Cardiac muscle cell (in vitro differentiated cells and primary cell): ENCODE results near the gene LYRM7. TPM values are rescaled to one million over a fixed set of nuclear protein-coding genes. Genes with fewer than 3 reads are reported as not detected.

Source experiments
- DNase-seq, 2 donors: peaks; one replicate each; pipeline versions ENCODE4 v3.0.0 to v3.0.0-alpha.2; 2010 to 2017; ENCODE audit warnings: low read depth in 1 of 2, low spot score in 1 of 2
- H3K27ac ChIP-seq: fragments of 200-600 bp; sonication (generic); 2 replicates; pipeline ENCODE4 v1.5.1; 2016
- H3K27me3 ChIP-seq: fragments of 200-600 bp; sonication (generic); 2 replicates; pipeline ENCODE4 v1.6.0; 2016; ENCODE audit warnings: control low read depth
- H3K36me3 ChIP-seq: fragments of 200-600 bp; sonication (generic); 2 replicates; pipeline ENCODE4 v1.5.1; 2016; ENCODE audit warnings: control low read depth
- H3K4me1 ChIP-seq: fragments of 200-600 bp; sonication (generic); 2 replicates; pipeline ENCODE4 v1.8.1; 2017; ENCODE audit warnings: low read depth, mild to moderate bottlenecking, mixed run types
- H3K4me3 ChIP-seq: fragments of 200-600 bp; sonication (generic); 2 replicates; pipeline ENCODE4 v1.5.1; 2016; ENCODE audit warnings: mild to moderate bottlenecking
- H3K9me3 ChIP-seq: fragments of 200-600 bp; sonication (generic); 2 replicates; pipeline ENCODE4 v1.5.1; 2017; ENCODE audit warnings: low read depth, mild to moderate bottlenecking, control low read depth
- CTCF ChIP-seq: IDR thresholded peaks from 2 replicates; pipeline ENCODE4 v1.5.1; 2012; ENCODE audit warnings: low read depth, mild to moderate bottlenecking, low read length
- polyA plus RNA-seq: library from polyadenylated mRNA; unstranded; fragments of >200 nt; fragmentation: Nextera tagmentation; extraction: Ambion mirVana; gene quantifications from 2 replicates; pipeline ENCODE4 v1.2.1, GENCODE V29; 2016
- total RNA-seq: library from RNA; depleted of rRNA; stranded (reverse); fragments of >200 nt; gene quantifications from 2 replicates; pipeline ENCODE4 v1.2.3, GENCODE V29; 2016

LYRM7 gene
- total and polyA plus RNA-seq, 2 experiments from 2014 or later = 7.1 to 25.5 TPM

GRCh38 chr5:131209506-131210150, 38.9 kb downstream of the LYRM7 start:
- Histone ChIP-seq H3K9me3 (no peaks in the 10 kb centered on the region), H3K4me3 (no peak overlapping the region), H3K27ac (no peak overlapping the region), H3K4me1 (peaks cover 5% of the 10 kb centered on the region), H3K36me3 (no peaks in the 10 kb centered on the region), H3K27me3 (no peaks in the 10 kb centered on the region)
- TF ChIP-seq CTCF = no peak
- DNase-seq = no peak

GRCh38 chr5:131210151-131210510, 39.4 kb downstream of the LYRM7 start:
- no peak for DNase-seq
- H3K27me3 ChIP-seq = no peaks in the 10 kb centered on the region
- no peaks in the 10 kb centered on the region for H3K36me3 ChIP-seq
- peaks cover 10% of the 10 kb centered on the region for H3K4me1 ChIP-seq
- no peaks in the 10 kb centered on the region for H3K9me3 ChIP-seq
- no peak overlapping the region for H3K4me3 ChIP-seq
- H3K27ac ChIP-seq = no peak overlapping the region
- TF ChIP-seq CTCF = no peak

GRCh38 chr5:131211669-131212068, 40.9 kb downstream of the LYRM7 start:
- no peaks in the 10 kb centered on the region for H3K36me3 ChIP-seq
- no peaks in the 10 kb centered on the region for H3K27me3 ChIP-seq
- peaks cover 16% of the 10 kb centered on the region for H3K4me1 ChIP-seq
- no peak overlapping the region for H3K4me3 ChIP-seq
- no peaks in the 10 kb centered on the region for H3K9me3 ChIP-seq
- no peak for DNase-seq
- no peak overlapping the region for H3K27ac ChIP-seq
- TF ChIP-seq CTCF = no peak

DNA sequence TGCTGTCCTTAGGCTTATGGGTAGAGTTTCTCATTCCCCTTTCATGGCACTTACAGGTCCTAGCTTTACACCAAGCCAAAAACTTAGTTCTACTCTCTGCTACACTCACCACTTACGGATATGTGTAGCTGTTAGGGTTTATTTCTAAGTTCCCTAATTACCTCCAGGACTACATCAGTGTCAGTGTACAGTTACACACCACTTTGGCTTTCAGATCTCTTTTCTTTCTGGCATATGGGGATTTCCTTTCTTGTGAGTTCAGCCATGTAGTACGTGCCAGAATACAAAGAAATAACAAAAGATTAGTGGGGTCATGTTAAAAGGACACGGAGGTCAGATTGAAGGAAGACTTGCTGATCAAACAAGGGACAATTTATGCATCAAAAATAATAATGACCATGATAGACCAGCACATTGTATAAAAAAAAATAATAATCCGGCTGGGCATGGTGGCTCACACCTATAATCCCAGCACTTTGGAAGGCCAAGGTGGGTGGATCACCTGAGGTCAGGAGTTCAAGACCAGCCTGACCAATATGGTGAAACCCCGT, 41.8 kb downstream of the LYRM7 start:
- DNase-seq = no peak
- Histone ChIP-seq H3K36me3 (no peaks in the 10 kb centered on the region), H3K27ac (no peak overlapping the region), H3K9me3 (no peaks in the 10 kb centered on the region), H3K4me3 (no peak overlapping the region), H3K27me3 (no peaks in the 10 kb centered on the region), H3K4me1 (peaks cover 16% of the 10 kb centered on the region)
- TF ChIP-seq CTCF = no peak

GRCh38 chr5:131214609-131215227, 44.0 kb downstream of the LYRM7 start:
- Histone ChIP-seq H3K4me1 (peaks cover 16% of the 10 kb centered on the region), H3K9me3 (no peaks in the 10 kb centered on the region), H3K27ac (peak overlapping the region; percentile 74), H3K4me3 (no peak overlapping the region), H3K27me3 (no peaks in the 10 kb centered on the region), H3K36me3 (no peaks in the 10 kb centered on the region)
- no peak for TF ChIP-seq CTCF
- DNase-seq = peak in 1 of 2 donors; percentile 11
